Heart right ventricle (tissue), 16 donors: ENCODE measurements around the gene NPAS3. TPM values are rescaled to one million over a fixed set of nuclear protein-coding genes. Genes with fewer than 3 reads are reported as not detected.

Experiments
- ATAC-seq, 8 donors: fragments of 200-7000 bp; cut with Tn5 transposase; one replicate each; pipeline ENCODE4 v1.9.1; 2020; ENCODE audit warnings: mild to moderate bottlenecking in 8 of 8, moderate library complexity in 8 of 8, moderate number of reproducible peaks in 1 of 8
- DNase-seq, 2 donors: peaks; one replicate each; pipeline ENCODE4 v3.0.0-alpha.2; 2020
- H3K27ac ChIP-seq, 10 donors: fragments of 200-600 bp; sonication (generic) in 2 of 10; one replicate each; pipeline versions ENCODE4 v1.5.0 to v1.8.0; 2020 to 2022; ENCODE audit warnings: mild to moderate bottlenecking in 3 of 10
- H3K27me3 ChIP-seq, 7 donors: fragments of 200-600 bp; one replicate each; pipeline ENCODE4 v1.8.0; 2021 to 2022; ENCODE audit warnings: mild to moderate bottlenecking in 2 of 7
- H3K36me3 ChIP-seq, 9 donors: fragments of 200-600 bp; sonication (generic) in 1 of 9; one replicate each; pipeline versions ENCODE4 v1.5.0 to v1.8.0; 2020 to 2022; ENCODE audit warnings: mild to moderate bottlenecking in 2 of 9
- H3K4me1 ChIP-seq, 9 donors: fragments of 200-600 bp; sonication (generic) in 1 of 9; one replicate each; pipeline versions ENCODE4 v1.5.0 to v1.8.0; 2020 to 2022; ENCODE audit warnings: mild to moderate bottlenecking in 4 of 9
- H3K4me3 ChIP-seq, 10 donors: fragments of 200-600 bp; sonication (generic) in 2 of 10; one replicate each; pipeline versions ENCODE4 v1.5.0 to v1.8.0; 2020 to 2022; ENCODE audit warnings: mild to moderate bottlenecking in 7 of 10, moderate library complexity in 2 of 10
- H3K9me3 ChIP-seq, 11 donors: fragments of 200-600 bp in 10 of 11; sonication (generic) in 2 of 11; one replicate each; pipeline versions ENCODE4 v1.5.0 to v1.8.0; 2013 to 2022; ENCODE audit warnings: mild to moderate bottlenecking in 2 of 11, control low read depth in 1 of 11, moderate library complexity in 1 of 11
- WGBS, 2 donors: extraction: QIAGEN DNeasy Blood & Tissue Kit; methylation state at CpG; one replicate each; pipeline ENCODE4 v1.1.7; 2013; ENCODE audit warnings: inconsistent platforms in 1 of 2; 5-methylcytosine and 5-hydroxymethylcytosine counted together
- intact Hi-C, 10 donors: fragments of 100-400 bp; cut with DNase I; formaldehyde crosslinking; loops; one replicate each; pipeline versions ENCODE4 v1.11.1 to v1.14.2; 2022
- polyA plus RNA-seq, 2 donors: library from polyadenylated mRNA; stranded (reverse); fragments of 200-250 nt; gene quantifications; one replicate each; pipeline ENCODE4 v1.2.3, GENCODE V29; 2013
- total RNA-seq, 10 donors: library from RNA; stranded (reverse); fragmentation: NEBNext Ultra II Directional in 3 of 10; extraction: Animal tissue kit (Norgen Biotek cat#: 25700) in 3 of 10; gene quantifications; one replicate each; pipeline versions ENCODE4 v1.2.1 to v1.2.4, GENCODE V29; 2021 to 2023
- TF ChIP-seq, protein P1 (sequence below), 9 donors: fragments of 200-600 bp; sonication (generic) in 2 of 9; IDR thresholded peaks; one replicate each; pipeline versions ENCODE4 v1.5.0 to v1.8.0; 2021 to 2022; ENCODE audit warnings: antibody characterized with exemption in 9 of 9, mild to moderate bottlenecking in 5 of 9, moderate library complexity in 1 of 9
- donor health status: Arrhythmogenic right ventricular cardiomyopathy.
- donor health status: ischemic (EF 13 %, LVEDD 7.1; RV severe dilation, severe dysfunction).
- donor health status: healthy with polysubstance abuse.
- donor health status: DM: no; HTN: yes; CAD: no.
- donor health status: DM: no; HTN: no; CAD: no.
- donor health status: ischemic (EF 25% LVEDD 6.9; RV normal size, moderate dysfunction).
- donor health status: ischemic (EF 25% LVEDD 5.7; RV mildly dilated, moderate dysfunction).
- donor health status: healthy.
- donor health status: DM: yes; HTN: yes; CAD: no.
- donor health status: Ischemic cardiomyopathy.
- donor health status: ischemic (EF 35%, LVEDD 5.7; RV mildly dilated, moderate dysfunction).
- donor health status: nonischemic (EF 11% LVEDD 7.7; RV severe dilation, severe dysfunction).
- donor health status: DM: yes; HTN: yes; CAD: no.
- donor health status: PGD.
- donor health status: ischemic (EF 29% LVEDD 5.4; RV normal size, mild dysfunction).
- donor health status: nonischemic (EF 23%, LVEDD 6.1; RV moderate dilation, normal function).

NPAS3 gene
- total and polyA plus RNA-seq, 12 donors = 0.12 to 2.8 (median 0.99) TPM

- no peak for DNase-seq
- no peak overlapping the region for H3K4me3 ChIP-seq
- H3K27me3 ChIP-seq = no peaks in the 10 kb centered on the region
- WGBS, 2 donors = 89 to 95% methylated on average over 4 of the region's 4 CpGs
- TF ChIP-seq, protein P1, sequence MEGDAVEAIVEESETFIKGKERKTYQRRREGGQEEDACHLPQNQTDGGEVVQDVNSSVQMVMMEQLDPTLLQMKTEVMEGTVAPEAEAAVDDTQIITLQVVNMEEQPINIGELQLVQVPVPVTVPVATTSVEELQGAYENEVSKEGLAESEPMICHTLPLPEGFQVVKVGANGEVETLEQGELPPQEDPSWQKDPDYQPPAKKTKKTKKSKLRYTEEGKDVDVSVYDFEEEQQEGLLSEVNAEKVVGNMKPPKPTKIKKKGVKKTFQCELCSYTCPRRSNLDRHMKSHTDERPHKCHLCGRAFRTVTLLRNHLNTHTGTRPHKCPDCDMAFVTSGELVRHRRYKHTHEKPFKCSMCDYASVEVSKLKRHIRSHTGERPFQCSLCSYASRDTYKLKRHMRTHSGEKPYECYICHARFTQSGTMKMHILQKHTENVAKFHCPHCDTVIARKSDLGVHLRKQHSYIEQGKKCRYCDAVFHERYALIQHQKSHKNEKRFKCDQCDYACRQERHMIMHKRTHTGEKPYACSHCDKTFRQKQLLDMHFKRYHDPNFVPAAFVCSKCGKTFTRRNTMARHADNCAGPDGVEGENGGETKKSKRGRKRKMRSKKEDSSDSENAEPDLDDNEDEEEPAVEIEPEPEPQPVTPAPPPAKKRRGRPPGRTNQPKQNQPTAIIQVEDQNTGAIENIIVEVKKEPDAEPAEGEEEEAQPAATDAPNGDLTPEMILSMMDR (IDR thresholded peaks at IDR 0.05) = no peak
- H3K4me1 ChIP-seq = peaks cover 0 to 13% (median 9%) of the 10 kb centered on the region in 9 donors
- no peak for ATAC-seq
- intact Hi-C loops = no loop called here
- no peaks in the 10 kb centered on the region for H3K9me3 ChIP-seq
- H3K36me3 ChIP-seq = no peaks in the 10 kb centered on the region
- H3K27ac ChIP-seq = no peak overlapping the region
These were observed 748.2 kb downstream of the NPAS3 start for GRCh38 chr14:33686856-33687255.

DNA sequence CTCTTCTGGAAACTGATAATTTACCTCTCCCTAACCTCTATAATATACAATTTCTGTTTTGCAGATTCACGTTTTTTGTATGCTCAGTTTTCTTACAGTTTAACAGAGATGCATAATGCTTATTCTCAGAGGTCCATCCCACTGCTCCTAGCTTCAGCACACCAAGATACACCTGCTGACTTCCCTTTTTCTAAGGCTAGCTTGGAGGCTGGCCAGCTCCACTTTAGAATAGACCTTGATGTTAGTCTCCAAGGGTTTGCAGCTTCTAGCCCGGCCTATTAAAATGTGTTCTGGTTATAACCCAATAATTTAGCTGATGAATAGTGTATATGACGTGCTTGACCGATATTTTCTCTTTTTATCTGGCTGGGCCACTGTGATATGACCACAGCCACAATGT is 751.0 kb downstream of the NPAS3 start:
- WGBS, 2 donors = 87 to 88% methylated on average over 4 of the region's 4 CpGs
- intact Hi-C loops = no loop called here
- TF ChIP-seq, protein P1 (IDR thresholded peaks at IDR 0.05) = no peak

GRCh38 chr14:33691907-33692306 is 753.2 kb downstream of the NPAS3 start:
- H3K4me1 ChIP-seq = no peaks in the 10 kb centered on the region
- no peak overlapping the region for H3K4me3 ChIP-seq
- ATAC-seq (no peak), DNase-seq (no peak)
- 88 to 90% methylated on average over 4 of the region's 4 CpGs for WGBS, 2 donors
- intact Hi-C loops = no loop called here
- H3K9me3 ChIP-seq = no peaks in the 10 kb centered on the region
- TF ChIP-seq, protein P1 (IDR thresholded peaks at IDR 0.05) = no peak
- H3K27ac ChIP-seq = no peak overlapping the region
- no peaks in the 10 kb centered on the region for H3K36me3 ChIP-seq
- no peaks in the 10 kb centered on the region for H3K27me3 ChIP-seq

More for the DNA sequence above, 751.0 kb downstream of the NPAS3 start:
- no peaks in the 10 kb centered on the region for H3K27me3 ChIP-seq
- H3K4me3 ChIP-seq = no peak overlapping the region
- H3K36me3 ChIP-seq = no peaks in the 10 kb centered on the region
- H3K4me1 ChIP-seq = no peaks in the 10 kb centered on the region
- H3K27ac ChIP-seq = no peak overlapping the region
- ATAC-seq (no peak), DNase-seq (no peak)
- H3K9me3 ChIP-seq = no peaks in the 10 kb centered on the region

- intact Hi-C loops = no loop called here
- no peak overlapping the region for H3K4me3 ChIP-seq
These were observed 754.1 kb downstream of the NPAS3 start for GRCh38 chr14:33692762-33693161.

More at GRCh38 chr14:33692762-33693161, 754.1 kb downstream of the NPAS3 start:
- no peaks in the 10 kb centered on the region for H3K4me1 ChIP-seq
- no peak for ATAC-seq
- TF ChIP-seq, protein P1 (IDR thresholded peaks at IDR 0.05) = no peak
- no peak for DNase-seq
- H3K36me3 ChIP-seq = no peaks in the 10 kb centered on the region
- H3K27ac ChIP-seq = no peak overlapping the region
- no peaks in the 10 kb centered on the region for H3K9me3 ChIP-seq
- H3K27me3 ChIP-seq = no peaks in the 10 kb centered on the region
- 50 to 82% methylated on average over 2 of the region's 2 CpGs for WGBS, 2 donors
